Activated CD8-positive, alpha-beta memory T cell treated with anti-CD3 and anti-CD28 coated beads, Interleukin-2, amount 50 U/mL, for 1 hour (primary cell): ENCODE results near the gene LIN37.
"Not testable (repeated sequence)": the region's sequence is repeated elsewhere in the genome, so short reads cannot be mapped to it uniquely, and the experiment has no call there.

Experiments
- DNase-seq: peaks from one replicate; pipeline ENCODE4 v3.0.0-alpha.2; 2020; ENCODE audit errors: extremely low read depth

LIN37 gene

GRCh38 chr19:35719402-35720162, 28.8 kb upstream of the LIN37 start:
- DNase-seq, result no peak

DNA sequence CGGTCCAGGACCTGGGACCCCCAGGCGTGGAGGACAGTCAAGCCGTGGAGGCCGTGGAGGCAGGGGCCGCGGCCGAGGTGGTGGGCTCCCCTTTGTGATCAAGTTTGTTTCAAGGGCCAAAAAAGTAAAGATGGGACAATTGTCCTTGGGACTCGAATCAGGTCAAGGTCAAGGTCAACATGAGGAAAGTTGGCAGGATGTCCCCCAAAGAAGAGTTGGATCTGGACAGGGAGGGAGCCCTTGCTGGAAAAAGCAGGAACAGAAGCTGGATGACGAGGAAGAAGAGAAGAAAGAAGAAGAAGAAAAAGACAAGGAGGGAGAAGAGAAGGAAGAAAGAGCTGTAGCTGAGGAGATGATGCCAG, 28.2 kb upstream of the LIN37 start:
- no peak for DNase-seq

- DNase-seq, result no peak
Observed at GRCh38 chr19:35720648-35721047, 27.7 kb upstream of the LIN37 start.

DNA sequence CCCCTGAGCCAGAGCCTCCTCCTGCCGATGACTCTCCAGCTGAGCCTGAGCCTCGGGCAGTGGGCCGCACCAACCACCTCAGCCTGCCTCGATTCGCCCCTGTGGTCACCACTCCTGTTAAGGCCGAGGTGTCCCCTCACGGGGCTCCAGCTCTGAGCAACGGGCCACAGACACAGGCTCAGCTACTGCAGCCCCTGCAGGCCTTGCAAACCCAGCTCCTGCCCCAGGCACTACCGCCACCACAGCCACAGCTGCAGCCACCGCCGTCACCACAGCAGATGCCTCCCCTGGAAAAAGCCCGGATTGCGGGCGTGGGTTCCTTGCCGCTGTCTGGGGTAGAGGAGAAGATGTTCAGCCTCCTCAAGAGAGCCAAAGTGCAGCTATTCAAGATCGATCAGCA, 27.0 kb upstream of the LIN37 start:
- DNase-seq, result no peak

GRCh38 chr19:35722461-35722860, 25.9 kb upstream of the LIN37 start:
- DNase-seq, result no peak

DNA sequence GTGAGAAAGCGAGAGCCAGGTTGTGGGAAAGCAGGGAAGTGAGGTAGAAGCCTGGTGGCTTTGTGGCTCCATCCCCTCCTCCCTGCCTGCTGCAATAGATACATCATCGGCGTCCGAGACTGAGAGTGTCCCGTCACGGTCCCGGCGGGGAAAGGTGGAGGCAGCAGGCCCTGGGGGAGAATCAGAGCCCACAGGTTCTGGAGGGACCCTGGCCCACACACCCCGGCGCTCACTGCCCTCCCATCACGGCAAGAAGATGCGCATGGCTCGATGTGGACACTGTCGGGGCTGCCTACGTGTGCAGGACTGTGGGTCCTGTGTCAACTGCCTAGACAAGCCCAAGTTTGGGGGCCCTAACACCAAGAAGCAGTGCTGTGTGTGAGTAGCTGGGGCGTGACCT, 25.5 kb upstream of the LIN37 start:
- no peak for DNase-seq

DNA sequence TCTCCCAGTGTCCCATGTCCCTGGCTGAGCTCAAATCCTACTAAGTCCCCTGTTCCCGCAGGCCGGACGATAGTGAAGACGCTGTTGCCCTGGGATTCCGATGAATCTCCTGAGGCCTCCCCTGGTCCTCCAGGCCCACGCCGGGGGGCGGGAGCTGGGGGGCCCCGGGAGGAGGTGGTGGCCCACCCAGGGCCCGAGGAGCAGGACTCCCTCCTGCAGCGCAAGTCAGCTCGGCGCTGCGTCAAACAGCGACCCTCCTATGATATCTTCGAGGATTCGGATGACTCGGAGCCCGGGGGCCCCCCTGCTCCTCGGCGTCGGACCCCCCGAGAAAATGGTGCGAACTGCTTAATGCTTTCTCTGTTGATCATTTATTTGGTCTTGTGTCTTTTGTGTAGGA, 24.7 kb upstream of the LIN37 start:
- no peak for DNase-seq

GRCh38 chr19:35724132-35724531, 24.2 kb upstream of the LIN37 start:
- not testable (repeated sequence) for DNase-seq

GRCh38 chr19:35724560-35724959, 23.8 kb upstream of the LIN37 start:
- DNase-seq, result no peak

DNA sequence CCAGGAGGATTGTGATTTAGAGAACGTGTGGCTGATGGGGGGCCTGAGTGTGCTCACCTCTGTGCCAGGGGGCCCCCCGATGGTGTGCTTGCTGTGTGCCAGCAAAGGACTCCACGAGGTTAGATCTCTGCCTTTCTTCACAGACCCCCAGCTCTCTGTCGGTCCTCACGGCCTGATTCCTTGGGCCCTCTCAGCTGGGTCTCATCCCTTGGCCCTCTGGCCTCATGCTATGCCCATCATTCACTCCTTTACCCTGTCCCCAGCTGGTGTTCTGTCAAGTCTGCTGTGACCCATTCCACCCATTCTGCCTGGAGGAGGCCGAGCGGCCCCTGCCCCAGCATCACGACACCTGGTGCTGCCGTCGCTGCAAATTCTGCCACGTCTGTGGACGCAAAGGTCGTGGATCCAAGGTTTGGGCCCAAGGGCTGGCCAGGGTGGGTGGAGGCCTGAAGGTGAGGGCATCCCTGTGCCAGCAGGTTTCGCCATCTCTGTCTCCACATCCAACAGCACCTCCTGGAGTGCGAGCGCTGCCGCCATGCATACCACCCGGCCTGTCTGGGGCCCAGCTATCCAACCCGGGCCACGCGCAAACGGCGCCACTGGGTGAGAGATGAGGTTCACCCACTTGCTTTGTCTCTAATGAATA, 23.0 kb upstream of the LIN37 start:
- no peak for DNase-seq

DNA sequence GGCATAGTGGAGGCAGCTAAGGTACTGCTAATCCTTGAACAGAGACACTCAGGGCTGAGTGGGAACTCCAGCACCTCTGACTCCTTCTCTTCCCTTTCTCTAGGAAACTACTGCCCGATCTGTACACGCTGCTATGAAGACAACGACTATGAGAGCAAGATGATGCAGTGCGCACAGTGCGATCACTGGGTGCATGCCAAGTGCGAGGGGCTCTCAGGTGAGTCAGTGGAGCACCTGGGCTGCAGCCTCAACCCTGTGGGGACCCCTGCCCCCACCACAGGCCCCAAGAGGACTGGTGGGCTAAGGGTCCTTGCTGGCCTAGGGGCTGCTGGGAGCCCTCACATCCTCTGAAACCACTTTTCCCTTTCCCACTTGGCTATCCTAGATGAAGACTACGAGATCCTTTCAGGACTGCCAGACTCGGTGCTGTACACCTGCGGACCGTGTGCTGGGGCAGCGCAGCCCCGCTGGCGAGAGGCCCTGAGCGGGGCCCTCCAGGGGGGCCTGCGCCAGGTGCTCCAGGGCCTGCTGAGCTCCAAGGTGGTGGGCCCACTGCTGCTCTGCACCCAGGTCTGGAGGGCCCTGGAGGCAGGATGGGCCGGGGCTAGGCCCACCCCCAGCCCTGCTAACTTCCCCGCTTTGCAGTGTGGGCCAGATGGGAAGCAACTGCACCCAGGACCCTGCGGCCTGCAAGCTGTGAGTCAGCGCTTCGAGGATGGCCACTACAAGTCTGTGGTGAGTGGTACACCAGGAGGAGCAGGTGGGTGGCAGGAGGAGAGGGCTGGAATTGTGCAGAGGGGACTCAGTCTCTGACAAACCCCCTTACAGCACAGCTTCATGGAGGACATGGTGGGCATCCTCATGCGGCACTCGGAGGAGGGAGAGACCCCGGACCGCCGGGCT, 21.1 kb upstream of the LIN37 start:
- DNase-seq, result no peak

- no peak for DNase-seq
Observed at GRCh38 chr19:35727956-35728706, 20.2 kb upstream of the LIN37 start.

DNA sequence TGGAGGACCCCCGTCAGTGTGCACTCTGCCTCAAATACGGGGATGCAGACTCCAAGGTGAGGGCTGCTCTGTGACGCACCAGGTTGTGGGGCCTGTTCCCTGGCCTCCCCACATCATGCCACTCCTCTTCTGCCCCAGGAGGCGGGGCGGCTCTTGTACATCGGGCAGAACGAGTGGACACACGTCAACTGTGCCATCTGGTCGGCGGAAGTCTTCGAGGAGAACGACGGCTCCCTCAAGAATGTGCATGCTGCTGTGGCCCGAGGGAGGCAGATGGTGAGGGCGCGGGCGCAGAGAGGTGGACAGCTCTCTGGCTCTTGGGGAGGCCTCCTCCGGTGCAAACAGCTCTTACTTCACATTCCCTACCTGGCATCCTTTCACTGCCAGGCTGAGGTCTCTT, 19.4 kb upstream of the LIN37 start:
- DNase-seq, result no peak

- no peak for DNase-seq
Observed at GRCh38 chr19:35729763-35730162, 18.6 kb upstream of the LIN37 start.

DNA sequence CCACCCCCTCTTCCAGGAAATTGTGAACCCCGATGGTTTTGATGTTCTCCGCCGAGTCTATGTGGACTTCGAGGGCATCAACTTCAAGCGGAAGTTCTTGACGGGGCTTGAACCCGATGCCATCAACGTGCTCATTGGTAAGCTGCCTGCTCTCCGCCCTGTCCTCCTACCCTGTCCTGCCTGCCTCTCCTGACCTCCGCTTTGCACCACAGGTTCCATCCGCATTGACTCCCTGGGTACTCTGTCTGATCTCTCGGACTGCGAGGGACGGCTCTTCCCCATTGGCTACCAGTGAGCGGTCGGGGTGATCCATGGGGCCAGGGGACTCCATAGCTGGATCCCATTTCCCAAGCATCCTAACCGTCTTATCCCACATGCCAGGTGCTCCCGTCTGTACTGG, 18.1 kb upstream of the LIN37 start:
- DNase-seq, result no peak

GRCh38 chr19:35731353-35731752, 17.0 kb upstream of the LIN37 start:
- no peak for DNase-seq

DNA sequence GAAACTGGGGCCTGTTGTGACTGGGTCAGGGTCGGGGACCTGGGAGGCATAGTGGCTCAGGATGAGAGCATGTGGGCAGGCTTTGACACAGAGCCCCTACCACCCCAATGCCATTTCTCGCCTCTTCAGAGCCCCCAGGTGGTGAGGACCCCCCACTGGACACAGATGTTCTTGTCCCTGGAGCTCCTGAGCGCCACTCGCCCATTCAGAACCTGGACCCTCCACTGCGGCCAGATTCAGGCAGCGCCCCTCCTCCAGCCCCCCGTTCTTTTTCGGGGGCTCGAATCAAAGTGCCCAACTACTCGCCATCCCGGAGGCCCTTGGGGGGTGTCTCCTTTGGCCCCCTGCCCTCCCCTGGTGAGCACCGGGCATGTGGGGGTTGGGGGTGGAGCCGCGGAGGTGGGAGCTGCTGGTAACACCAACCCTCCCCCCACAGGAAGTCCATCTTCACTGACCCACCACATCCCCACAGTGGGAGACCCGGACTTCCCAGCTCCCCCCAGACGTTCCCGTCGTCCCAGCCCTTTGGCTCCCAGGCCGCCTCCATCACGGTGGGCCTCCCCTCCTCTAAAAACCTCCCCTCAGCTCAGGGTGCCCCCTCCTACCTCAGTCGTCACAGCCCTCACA, 16.5 kb upstream of the LIN37 start:
- no peak for DNase-seq

DNA sequence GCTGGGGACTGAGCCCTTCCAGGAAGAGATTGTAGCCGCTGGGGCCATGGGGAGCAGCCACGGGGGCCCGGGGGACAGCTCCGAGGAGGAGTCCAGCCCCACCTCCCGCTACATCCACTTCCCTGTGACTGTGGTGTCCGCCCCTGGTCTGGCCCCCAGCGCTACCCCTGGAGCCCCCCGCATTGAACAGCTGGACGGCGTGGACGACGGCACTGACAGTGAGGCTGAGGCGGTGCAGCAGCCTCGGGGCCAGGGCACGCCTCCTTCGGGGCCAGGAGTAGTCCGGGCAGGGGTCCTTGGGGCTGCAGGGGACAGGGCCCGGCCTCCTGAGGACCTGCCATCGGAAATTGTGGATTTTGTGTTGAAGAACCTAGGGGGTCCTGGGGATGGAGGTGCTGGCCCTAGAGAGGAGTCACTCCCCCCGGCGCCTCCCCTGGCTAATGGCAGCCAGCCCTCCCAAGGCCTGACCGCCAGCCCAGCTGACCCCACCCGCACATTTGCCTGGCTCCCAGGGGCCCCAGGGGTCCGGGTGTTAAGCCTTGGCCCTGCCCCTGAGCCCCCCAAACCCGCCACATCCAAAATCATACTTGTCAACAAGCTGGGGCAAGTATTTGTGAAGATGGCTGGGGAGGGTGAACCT, 15.7 kb upstream of the LIN37 start:
- no peak for DNase-seq

GRCh38 chr19:35733180-35734125, 14.9 kb upstream of the LIN37 start:
- no peak for DNase-seq

GRCh38 chr19:35734273-35734672, 14.1 kb upstream of the LIN37 start:
- DNase-seq, result no peak
